NCI-H510A treated with DMSO at 0.1 percent for 48 hours (cell line): ENCODE data around the gene CHRDL1.
"Not testable (repeated sequence)": the region's sequence is repeated elsewhere in the genome, so short reads cannot be mapped to it uniquely, and the experiment has no call there.

Experiments
- DNase-seq: peaks from one replicate; lab custom pipeline; 2025; lab: John Stamatoyannopoulos, UW

The CHRDL1 gene

DNA sequence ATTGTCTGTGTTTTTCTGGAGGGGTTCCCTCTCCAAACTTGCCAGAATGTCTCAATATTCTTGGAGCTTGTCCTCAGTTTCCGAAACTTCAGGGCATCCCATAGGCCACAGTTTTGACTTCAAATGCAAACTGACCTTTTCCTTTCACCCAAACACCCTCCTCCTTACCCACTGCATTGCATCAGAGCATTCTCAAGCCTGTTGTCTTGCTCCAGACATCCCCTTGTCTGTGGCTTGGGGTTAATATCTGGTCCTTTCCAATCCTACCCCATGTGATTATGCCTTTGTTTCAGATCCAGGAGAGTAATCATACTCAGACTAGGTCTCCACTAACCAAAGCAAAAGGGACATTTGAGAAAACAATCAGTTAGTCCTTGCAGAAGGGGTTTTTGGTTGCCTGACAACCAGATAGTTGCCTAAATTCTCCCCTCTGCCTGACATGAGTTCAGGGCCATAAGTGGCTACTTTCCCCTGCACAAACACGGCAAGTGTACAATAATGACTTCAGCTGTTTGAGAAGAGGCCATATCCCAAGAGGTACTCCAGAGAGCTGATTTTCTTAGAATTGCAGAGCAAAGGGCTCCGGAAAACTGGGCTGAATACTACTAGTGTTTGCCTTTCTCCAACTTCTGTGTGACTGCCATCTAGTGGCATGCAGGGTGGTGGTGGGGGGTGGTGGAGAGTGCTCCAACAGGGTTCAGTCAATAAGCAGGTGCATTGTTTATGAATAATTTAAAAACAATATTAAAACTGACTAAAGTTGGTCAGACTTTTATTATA, 130.2 kb downstream of the CHRDL1 start:
- peak; percentile 3 for DNase-seq

DNA sequence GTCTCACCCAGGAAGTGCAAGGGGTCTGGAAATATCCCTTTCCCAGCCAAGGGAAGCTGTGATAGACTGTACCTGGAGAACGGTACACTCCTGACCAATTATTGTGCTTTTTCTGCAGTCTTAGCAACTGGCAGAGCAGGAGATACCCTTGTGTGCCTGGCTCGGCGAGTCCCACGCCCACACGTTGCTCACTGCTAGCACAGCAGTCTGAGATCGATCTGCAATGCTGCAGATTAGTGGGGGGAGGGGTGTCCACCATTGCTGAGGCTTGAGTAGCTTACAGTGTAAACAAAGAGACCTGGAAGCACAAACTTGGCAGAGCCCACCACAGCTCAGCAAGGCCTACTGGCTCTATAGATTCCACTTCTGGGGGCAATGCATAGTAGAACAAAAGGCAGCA, 138.5 kb downstream of the CHRDL1 start:
- no peak for DNase-seq

DNA sequence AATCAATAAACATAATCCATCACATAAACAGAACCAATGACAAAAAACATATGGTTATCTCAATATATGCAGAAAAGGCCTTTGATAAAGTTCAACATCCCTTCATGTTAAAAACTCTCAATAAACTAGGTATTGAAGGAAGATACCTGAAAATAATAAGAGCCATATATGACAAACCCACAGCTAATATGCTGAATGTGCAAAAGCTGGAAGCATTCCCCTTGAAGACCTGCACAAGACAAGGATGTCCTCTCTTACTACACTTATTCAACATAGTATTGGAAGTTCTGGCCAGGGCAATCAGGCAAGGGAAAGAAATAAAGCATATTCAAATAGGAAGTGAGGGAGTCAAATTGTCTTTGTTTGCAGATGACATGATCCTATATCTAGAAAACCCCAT, 141.3 kb downstream of the CHRDL1 start:
- DNase-seq, result not testable (repeated sequence)

DNA sequence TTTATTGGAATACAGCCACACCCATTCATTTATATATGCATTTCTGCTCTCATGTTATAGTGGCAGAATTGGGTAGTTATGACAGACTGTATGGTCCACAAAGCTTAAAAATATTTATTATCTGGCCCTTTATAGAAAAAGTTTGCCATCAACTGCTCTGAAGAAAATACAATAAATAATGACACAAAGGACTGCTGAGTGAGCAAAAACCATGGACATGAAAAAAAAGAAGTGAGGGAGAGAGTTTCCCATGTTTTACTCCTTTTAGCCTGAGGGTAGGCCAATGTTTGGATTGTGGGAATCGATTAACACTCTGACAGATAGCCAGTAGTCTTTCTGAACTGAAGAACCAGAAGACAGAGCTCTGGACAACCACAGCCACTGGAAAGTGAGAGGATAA, 149.2 kb downstream of the CHRDL1 start:
- no peak for DNase-seq
